GM12892 (cell line): Measurements from ENCODE around the gene AKR1C2.

Experiments used
- POLR2A ChIP-seq: IDR thresholded peaks from 2 replicates; pipeline ENCODE4 v1.6.1; 2011; ENCODE audit warnings: low read depth, low read length, control low read depth
- POLR2AphosphoS5 ChIP-seq: IDR thresholded peaks from 2 replicates; pipeline ENCODE4 v1.6.1; 2011; ENCODE audit warnings: low read depth, low read length, control low read depth
- TAF1 ChIP-seq: IDR thresholded peaks from 2 replicates; pipeline ENCODE4 v1.6.1; 2011; ENCODE audit warnings: low read depth, mild to moderate bottlenecking, control low read depth, low read length, borderline replicate concordance

GRCh38 chr10:5040010-5040673 lies 36.5 kb upstream of the AKR1C2 start:
- TF ChIP-seq TAF1 (no peak), POLR2A (no peak), POLR2AphosphoS5 (no peak)
